ENCODE data around the gene CTDSPL. TPM values are rescaled to one million over a fixed set of nuclear protein-coding genes. Genes with fewer than 3 reads are reported as not detected.
A peak's percentile ranks its signal among the peaks of the same experiment; 100 is the strongest.

The CTDSPL gene
- total and polyA plus RNA-seq, 2 of the 13 experiments (the other 11 are each of a cell fraction or from before 2014, with no cell fraction given), result 26.1 to 142 TPM

- TF ChIP-seq SPEN (CRISPR knock-in tag; IDR thresholded peaks at IDR 0.05; ENCODE audit: low read depth), result peak; percentile 44
- peak; percentile 92 for TF ChIP-seq USF2 (IDR thresholded peaks at IDR 0.05; ENCODE audit: low read depth, low read length)
- TF ChIP-seq USF2 (CRISPR knock-in tag; IDR thresholded peaks at IDR 0.05; ENCODE audit: borderline replicate concordance), result peak; percentile 83; the same call in 1 of the 2 replicates
- TF ChIP-seq GFI1 (CRISPR knock-in tag; IDR thresholded peaks at IDR 0.05; ENCODE audit: borderline replicate concordance), result 0 out of 2 replicates have a peak, but pooled peaks have one; percentile 42
- TF ChIP-seq THRA (CRISPR knock-in tag; IDR thresholded peaks at IDR 0.05; ENCODE audit: borderline replicate concordance), result peak; percentile 56; the same call in 1 of the 2 replicates
- TF ChIP-seq BCL3 (CRISPR knock-in tag; IDR thresholded peaks at IDR 0.05), result 0 out of 2 replicates have a peak, but pooled peaks have one; percentile 17
- TF ChIP-seq RFX5 (IDR thresholded peaks at IDR 0.05; ENCODE audit: low read depth, low read length), result no peak
- no peak for TF ChIP-seq ZMAT5 (CRISPR knock-in tag; IDR thresholded peaks at IDR 0.05; ENCODE audit: borderline replicate concordance, low read depth)
- TF ChIP-seq GTF2F1 (IDR thresholded peaks at IDR 0.05; ENCODE audit: low read length), result no peak
- 0 out of 2 replicates have a peak, but pooled peaks have one; percentile 29 for TF ChIP-seq ZKSCAN8 (CRISPR knock-in tag; IDR thresholded peaks at IDR 0.05; ENCODE audit: borderline replicate concordance)
- TF ChIP-seq MXD4 (CRISPR knock-in tag; IDR thresholded peaks at IDR 0.05), result no peak; the same call in none of the 2 replicates
- 0 out of 2 replicates have a peak, but pooled peaks have one; percentile 7 for TF ChIP-seq BCL6 (CRISPR knock-in tag; IDR thresholded peaks at IDR 0.05)
- TF ChIP-seq MYC (CRISPR knock-in tag; IDR thresholded peaks at IDR 0.05; ENCODE audit: borderline replicate concordance), result no peak
- TF ChIP-seq YY1 (IDR thresholded peaks at IDR 0.05; ENCODE audit: insufficient read depth, insufficient replicate concordance, low read depth, low read length), result no peak
- TF ChIP-seq RARA (CRISPR knock-in tag; IDR thresholded peaks at IDR 0.05), result peak; percentile 32; the same call in 1 of the 2 replicates
- peak; percentile 80; the same call in 1 of the 2 replicates for TF ChIP-seq NFKBIZ (CRISPR knock-in tag; IDR thresholded peaks at IDR 0.05)
- TF ChIP-seq ZNF720 (CRISPR knock-in tag; IDR thresholded peaks at IDR 0.05), result no peak
- TF ChIP-seq CHD2 (IDR thresholded peaks at IDR 0.05; ENCODE audit: low read depth, low read length), result no peak
- 0 out of 2 replicates have a peak, but pooled peaks have one; percentile 52 for TF ChIP-seq SP140L (CRISPR knock-in tag; IDR thresholded peaks at IDR 0.05; ENCODE audit: borderline replicate concordance)
- TF ChIP-seq REPIN1 (CRISPR knock-in tag; IDR thresholded peaks at IDR 0.05; ENCODE audit: borderline replicate concordance, low read depth), result no peak; the same call in 1 of the 2 replicates
- TF ChIP-seq ISL2 (CRISPR knock-in tag; IDR thresholded peaks at IDR 0.05), result no peak; the same call in 1 of the 2 replicates
- no peak; the same call in none of the 2 replicates for TF ChIP-seq ZBTB21 (CRISPR knock-in tag; IDR thresholded peaks at IDR 0.05)
- TF ChIP-seq FOXO1 (CRISPR knock-in tag; IDR thresholded peaks at IDR 0.05), result peak; percentile 79
- TF ChIP-seq KLF15 (CRISPR knock-in tag; IDR thresholded peaks at IDR 0.05; ENCODE audit: borderline replicate concordance), result no peak
- no peak for TF ChIP-seq RBAK (CRISPR knock-in tag; IDR thresholded peaks at IDR 0.05)
These were observed 142.9 kb downstream of the CTDSPL start (continued) for GRCh38 chr3:38004415-38005075.

All from HepG2 (cell line).